A549 (cell line): ENCODE results near the gene PELI2.

Experiments
- FOSL2 ChIP-seq, 2 experiments: fragments of 450-650 bp in 1 of 2; fragments of >200 bp in 1 of 2; sonication (Bioruptor Twin) in 1 of 2; formaldehyde crosslinking; IDR thresholded peaks; 2 replicates each; pipeline versions ENCODE4 v1.5.0 to v1.6.1; 2016 to 2020; ENCODE audit warnings: mild to moderate bottlenecking in 1 of 2, moderate library complexity in 1 of 2
- JUN ChIP-seq, 2 experiments: fragments of >200 bp; sonication (Bioruptor Twin); formaldehyde crosslinking; IDR thresholded peaks; 2 replicates in 1 of 2; 3 replicates in 1 of 2; pipeline ENCODE4 v1.6.1; 2016 to 2017
- MAX ChIP-seq: IDR thresholded peaks from 2 replicates; pipeline ENCODE4 v1.6.1; 2012
- RFX5 ChIP-seq: fragments of 450-650 bp; IDR thresholded peaks from 2 replicates; pipeline ENCODE4 v1.7.1; 2014; ENCODE audit warnings: antibody characterized with exemption, mild to moderate bottlenecking, moderate library complexity
- TF ChIP-seq, protein P1 (sequence below): fragments of >200 bp; sonication (Bioruptor Twin); formaldehyde crosslinking; IDR thresholded peaks from 3 replicates; pipeline ENCODE4 v1.5.1; 2016

DNA sequence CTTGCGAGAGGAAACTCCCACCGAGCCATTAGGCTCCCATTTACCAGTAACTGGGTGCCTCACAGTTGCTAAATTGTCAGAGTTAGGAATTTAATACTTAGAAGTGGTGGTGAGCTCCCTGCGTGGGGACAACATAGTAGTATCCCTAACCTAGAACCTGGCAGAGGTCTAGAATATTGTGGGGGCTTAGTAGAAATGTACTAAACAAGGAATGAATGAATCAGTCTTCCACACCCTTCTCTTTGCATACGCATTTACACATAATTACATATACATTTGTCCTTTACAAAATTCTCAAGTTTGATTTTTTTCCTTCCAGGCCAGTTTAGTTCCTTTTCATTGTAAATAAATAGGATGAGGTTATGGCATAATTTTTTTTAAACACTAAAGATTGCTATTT, 24.1 kb downstream of the PELI2 start:
- TF ChIP-seq MAX (no peak), FOSL2 (IDR thresholded peaks at IDR 0.05) (no peak), FOSL2 (CRISPR knock-in tag; IDR thresholded peaks at IDR 0.05) (no peak), JUN (IDR thresholded peaks at IDR 0.05) (no peak), RFX5 (no peak)
- TF ChIP-seq, protein P1, sequence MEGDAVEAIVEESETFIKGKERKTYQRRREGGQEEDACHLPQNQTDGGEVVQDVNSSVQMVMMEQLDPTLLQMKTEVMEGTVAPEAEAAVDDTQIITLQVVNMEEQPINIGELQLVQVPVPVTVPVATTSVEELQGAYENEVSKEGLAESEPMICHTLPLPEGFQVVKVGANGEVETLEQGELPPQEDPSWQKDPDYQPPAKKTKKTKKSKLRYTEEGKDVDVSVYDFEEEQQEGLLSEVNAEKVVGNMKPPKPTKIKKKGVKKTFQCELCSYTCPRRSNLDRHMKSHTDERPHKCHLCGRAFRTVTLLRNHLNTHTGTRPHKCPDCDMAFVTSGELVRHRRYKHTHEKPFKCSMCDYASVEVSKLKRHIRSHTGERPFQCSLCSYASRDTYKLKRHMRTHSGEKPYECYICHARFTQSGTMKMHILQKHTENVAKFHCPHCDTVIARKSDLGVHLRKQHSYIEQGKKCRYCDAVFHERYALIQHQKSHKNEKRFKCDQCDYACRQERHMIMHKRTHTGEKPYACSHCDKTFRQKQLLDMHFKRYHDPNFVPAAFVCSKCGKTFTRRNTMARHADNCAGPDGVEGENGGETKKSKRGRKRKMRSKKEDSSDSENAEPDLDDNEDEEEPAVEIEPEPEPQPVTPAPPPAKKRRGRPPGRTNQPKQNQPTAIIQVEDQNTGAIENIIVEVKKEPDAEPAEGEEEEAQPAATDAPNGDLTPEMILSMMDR: no peak
